GM23248 (cell line): ENCODE results near the gene EVC.

Source experiments
- EZH2 ChIP-seq: fragments of 200-600 bp; sonication (generic); IDR thresholded peaks from 2 replicates; pipeline ENCODE4 v1.6.1; 2018; ENCODE audit warnings: antibody characterized with exemption, mild to moderate bottlenecking; ENCODE audit not compliant: insufficient read depth, poor library complexity, severe bottlenecking
- EZH2phosphoT487 ChIP-seq: fragments of 200-600 bp; sonication (generic); IDR thresholded peaks from 2 replicates; pipeline ENCODE4 v1.6.1; 2018; ENCODE audit warnings: antibody characterized with exemption, moderate library complexity, mild to moderate bottlenecking, low read depth; ENCODE audit not compliant: insufficient read depth

GRCh38 chr4:5760936-5761480 is 50.0 kb downstream of the EVC start:
- no peak for TF ChIP-seq EZH2phosphoT487
- TF ChIP-seq EZH2: no peak
